HG02973 (cell line): ENCODE results near the gene THBS4.
"Not testable (repeated sequence)": the region's sequence is repeated elsewhere in the genome, so short reads cannot be mapped to it uniquely, and the experiment has no call there.

Experiments used
- ATAC-seq: cut with Tn5 transposase; IDR thresholded peaks from one replicate; pipeline ENCODE4 v1.9.1; 2021; ENCODE audit warnings: moderate library complexity; ENCODE audit not compliant: unreplicated experiment

The THBS4 gene

DNA sequence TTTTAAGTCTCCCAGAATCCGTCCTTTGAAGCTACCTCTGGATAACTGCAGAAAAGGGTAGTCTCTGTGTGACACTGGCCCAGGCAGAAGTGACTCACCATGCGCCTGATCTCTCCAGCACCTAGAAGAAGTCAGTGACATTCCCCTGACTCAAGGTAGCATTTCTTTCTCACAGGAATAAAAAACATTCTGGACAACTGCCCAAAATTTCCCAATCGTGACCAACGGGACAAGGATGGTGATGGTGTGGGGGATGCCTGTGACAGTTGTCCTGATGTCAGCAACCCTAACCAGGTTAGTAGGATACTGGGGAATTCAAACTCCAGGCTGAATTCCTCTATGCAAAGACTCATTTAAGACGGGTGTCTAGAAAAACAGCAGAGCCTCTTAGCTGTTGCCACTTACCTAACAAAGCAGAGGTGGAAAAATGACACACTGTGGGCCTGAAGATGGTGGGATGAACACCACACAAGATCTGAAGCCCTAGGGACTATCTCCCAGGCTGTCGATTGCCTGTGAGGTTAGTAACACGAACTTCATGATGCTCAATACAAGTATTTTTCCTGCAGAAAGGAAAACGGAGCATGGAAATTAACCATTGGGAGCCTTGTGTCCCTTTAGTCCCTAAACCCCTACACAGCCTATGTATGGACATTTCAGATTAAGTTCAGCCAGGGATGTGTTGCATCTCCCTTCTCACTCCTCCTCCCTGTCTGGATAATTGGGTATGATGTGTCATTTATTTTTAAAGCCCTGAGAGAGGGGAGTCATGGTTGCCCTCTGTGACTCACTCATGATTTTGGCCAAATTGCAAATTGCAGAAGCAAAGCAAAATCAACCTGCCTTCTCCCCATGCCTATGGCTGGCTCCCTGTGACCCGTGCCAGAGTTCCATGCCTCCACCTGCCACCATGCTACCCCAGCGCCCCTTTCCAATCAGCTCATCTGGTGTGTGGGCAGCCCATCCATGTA is 37.2 kb downstream of the THBS4 start:
- ATAC-seq, result no peak

DNA sequence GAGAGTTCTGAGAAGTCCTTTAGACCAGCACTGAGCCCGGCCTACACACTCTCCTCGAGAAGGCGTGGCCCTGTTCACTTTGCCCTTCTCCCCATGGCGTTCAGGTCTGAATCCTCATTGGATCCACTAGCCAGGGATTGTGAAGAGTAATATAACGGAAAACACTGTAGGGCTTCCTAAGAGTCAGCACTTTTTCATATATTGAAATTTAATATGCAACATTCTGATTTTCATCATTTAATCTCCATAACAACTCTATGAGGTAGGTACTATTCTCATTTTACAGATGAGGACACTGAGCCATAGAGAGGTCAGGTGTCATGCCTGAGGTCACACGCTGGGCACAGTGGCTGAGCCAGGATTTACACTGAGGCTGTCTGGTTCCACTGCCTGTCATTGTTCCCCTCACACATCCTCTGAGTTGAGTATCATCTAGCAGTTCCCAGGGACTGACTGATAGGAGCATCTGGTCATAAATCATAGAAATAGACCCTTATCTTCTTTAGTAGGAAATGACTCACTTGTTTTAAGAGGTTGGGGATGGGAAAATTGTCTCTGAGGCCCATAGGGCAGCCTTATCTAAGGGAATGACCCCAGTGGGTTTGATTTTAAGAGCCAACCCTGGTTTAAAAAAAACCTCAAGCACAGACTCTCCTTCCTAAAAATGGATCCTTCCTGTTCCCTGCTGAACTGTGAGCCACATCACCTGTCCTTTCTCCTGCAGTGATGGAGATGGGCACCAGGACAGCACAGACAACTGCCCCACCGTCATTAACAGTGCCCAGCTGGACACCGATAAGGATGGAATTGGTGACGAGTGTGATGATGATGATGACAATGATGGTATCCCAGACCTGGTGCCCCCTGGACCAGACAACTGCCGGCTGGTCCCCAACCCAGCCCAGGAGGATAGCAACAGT is 41.2 kb downstream of the THBS4 start:
- no peak for ATAC-seq

DNA sequence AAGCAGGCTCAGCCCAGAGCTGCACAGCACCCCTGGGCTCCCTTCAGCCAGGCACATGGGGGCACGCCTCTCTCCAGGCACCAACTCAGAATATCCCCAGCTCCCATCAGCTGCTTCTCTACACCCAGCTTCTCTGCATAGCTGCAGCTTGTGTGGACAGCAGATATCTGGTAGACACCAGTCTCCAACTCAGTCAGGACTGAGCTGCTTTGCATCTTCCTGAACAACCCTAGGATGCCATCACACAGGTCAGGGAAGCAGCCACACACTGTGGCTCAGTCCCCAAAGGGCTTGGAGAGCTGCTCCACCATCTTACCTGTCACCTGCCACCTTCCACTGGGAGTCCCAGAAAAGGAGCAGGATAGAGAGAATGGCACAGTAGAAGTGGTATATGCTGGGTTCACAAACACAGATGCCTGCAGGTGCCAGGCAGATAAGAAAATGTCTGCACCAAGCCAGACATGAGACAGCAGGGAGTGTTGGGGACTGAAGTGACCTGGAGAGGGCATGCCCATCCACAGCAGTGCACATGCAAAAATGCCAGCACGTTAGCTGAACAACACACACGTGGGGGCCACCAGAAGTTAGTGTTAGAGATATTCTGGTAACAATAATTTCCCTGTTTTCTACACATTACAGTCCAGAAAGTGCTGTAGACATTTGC is 42.0 kb downstream of the THBS4 start:
- no peak for ATAC-seq

DNA sequence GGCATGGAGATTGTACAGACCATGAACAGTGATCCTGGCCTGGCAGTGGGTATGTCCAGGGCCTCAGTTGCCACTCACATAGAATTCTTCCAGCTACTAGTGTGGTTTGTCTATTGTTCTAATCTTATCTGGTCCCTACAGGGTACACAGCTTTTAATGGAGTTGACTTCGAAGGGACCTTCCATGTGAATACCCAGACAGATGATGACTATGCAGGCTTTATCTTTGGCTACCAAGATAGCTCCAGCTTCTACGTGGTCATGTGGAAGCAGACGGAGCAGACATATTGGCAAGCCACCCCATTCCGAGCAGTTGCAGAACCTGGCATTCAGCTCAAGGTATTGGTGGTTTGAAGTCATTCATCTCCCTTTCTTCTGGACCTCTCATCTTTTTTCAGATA is 43.8 kb downstream of the THBS4 start:
- no peak for ATAC-seq

DNA sequence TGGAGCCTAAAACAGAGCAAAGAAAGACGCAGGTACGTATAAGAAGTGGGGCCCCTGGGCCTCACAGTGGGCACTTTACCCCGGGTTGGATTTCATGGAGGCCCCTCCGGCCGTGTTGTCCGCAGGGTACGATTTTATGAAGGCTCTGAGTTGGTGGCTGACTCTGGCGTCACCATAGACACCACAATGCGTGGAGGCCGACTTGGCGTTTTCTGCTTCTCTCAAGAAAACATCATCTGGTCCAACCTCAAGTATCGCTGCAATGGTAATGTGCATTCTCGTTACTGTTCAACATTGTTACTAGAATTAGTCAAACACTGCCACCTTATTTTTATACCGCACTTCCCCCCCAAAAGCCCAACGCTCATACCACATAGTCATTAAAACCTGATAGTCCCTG is 47.1 kb downstream of the THBS4 start:
- ATAC-seq, result no peak

DNA sequence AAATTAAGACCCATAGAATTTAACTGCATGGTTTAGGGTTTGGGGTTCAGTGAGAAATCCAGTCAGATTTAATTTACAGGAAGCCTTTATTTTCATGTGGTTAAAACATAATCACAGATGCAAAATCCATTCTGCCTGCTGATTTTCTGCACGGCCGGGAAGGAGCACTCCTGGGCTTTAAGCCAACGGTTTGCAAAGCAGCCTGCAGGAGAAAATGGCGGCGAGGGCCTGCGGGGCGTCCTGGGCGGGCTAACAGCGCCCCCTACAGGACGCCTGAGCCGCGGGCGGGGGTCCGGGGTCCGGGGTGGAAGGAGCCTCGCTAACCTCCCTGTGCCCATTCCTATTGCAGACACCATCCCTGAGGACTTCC is 47.6 kb downstream of the THBS4 start:
- ATAC-seq, result no peak

DNA sequence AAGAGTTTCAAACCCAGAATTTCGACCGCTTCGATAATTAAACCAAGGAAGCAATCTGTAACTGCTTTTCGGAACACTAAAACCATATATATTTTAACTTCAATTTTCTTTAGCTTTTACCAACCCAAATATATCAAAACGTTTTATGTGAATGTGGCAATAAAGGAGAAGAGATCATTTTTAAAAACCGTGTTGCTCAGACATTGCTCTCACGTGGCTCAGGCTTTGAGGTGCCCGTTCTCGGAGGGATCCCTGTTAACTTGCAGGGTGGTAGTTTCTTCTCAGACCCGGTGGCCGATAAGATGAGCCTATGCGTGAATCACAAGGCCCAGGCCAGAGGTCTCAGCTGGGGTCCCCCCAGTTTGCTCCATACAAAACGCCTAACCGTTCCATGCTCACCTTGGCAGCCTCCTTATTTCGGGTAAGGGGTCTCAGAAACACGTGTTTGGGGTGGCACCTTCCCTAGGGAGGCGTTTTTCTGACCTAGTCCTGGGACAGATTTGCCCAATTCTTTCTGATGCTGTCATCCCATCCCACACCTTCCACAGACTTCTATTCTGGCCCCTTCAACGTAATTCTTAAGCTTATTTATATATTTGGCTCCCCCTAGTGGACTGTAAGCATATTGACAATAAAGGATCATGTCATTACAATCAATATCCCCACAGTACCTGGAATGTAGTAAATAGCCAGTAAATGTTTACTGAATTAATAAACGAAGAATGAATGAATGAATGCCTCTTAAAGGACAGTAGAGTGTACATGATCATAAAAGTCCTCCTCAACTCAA is 48.1 kb downstream of the THBS4 start:
- ATAC-seq, result no peak

DNA sequence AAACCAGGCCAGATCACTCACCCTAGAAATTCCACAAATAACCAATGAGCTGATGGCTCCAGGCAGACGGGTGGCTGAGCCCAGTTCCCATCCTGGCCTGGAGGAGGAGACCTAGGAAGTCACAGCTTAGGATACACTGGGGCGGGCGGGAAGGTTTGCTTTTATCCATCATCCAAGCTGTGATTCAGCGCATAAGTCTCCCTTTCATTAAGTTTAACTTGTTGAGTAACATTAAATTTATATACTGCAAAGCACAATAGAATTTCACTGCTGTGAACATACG is 55.7 kb downstream of the THBS4 start:
- no peak for ATAC-seq

DNA sequence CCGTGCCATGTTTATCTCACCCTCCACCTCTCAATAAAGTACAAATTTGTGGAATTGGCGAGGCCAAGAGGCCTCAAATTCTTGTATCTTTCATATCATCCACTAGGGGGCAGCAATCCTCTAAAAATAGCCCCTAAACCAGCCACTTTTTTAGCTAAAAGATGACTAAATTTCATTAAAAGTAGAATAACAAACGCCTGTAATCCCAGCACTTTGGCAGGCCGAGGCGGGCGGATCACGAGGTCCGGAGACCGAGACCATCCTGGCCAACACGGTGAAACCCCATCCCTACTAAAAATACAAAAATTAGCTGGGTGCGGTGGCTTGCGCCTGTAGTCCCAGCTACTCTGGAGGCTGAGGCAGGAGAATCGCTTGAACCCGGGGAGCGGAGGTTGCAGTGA is 56.6 kb downstream of the THBS4 start:
- ATAC-seq, result not testable (repeated sequence)

DNA sequence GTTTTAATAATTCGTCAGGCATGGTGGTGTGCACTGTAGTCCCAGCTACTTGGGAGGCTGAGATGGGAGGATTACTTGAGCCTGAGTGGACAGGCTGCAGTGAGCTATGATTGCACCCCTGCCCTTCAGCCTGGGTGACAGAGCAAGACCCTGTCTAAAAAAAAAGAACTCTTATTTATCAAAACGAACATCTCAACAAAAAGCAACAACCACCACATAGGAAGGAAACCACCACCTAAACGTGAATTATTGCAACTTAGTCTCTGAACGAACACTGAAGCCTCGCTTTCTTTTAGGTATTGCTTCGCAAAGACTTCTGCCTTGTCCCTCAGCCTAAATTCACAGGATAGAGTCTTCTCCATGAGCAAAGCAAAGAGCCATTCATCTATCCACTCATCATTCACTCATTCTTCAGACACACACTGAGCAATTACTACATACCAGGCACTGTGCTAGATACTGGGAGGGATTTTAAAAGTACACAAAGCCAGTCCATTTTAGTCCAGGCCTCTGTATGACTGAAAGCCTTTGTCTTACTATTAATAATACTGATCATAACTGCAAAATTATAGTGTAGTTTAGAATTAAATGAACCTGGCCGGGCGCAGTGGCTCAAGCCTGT is 57.4 kb downstream of the THBS4 start:
- no peak for ATAC-seq

DNA sequence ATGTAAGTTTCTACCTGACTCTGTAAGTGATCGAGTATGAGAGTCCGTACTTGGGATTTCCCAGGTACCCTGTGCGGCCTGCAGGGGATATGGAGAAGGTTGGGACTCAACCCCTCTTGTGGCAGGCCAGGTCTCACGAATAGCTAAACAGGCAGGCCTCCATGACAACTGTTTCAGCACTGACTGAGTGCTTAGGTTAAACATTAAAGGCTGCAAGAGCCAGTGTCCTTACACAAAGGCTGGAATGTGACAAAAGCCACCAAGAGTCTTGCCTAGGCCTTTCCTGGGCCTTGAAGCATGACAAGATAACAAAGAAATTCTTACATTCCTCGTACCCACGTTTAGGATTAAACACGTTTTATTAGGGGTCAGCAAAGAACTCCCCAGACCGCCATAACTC is 58.6 kb downstream of the THBS4 start:
- ATAC-seq, result no peak

DNA sequence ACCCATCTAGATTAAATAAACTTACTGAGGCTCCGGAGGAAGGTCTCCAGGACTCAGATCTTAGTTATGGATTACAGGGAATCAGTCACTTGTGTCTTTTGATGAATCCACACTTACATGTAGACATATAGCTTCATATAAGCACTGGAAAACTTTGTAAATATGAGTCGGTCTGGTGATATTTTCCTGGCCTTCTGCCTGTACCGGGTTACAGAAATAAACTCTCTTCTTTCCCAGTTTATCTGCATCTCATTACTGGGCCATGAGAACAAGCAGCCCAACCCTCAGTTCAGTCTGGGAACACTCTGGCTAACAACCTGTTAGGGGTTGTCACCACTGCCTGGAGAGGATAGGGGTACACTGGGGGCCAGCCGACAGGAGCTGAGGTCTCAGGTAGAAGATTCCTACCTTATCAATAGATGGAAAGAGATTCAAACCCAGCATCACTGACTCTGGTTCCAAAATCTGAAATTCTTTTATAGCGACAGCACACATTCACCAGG is 59.1 kb downstream of the THBS4 start:
- no peak for ATAC-seq

DNA sequence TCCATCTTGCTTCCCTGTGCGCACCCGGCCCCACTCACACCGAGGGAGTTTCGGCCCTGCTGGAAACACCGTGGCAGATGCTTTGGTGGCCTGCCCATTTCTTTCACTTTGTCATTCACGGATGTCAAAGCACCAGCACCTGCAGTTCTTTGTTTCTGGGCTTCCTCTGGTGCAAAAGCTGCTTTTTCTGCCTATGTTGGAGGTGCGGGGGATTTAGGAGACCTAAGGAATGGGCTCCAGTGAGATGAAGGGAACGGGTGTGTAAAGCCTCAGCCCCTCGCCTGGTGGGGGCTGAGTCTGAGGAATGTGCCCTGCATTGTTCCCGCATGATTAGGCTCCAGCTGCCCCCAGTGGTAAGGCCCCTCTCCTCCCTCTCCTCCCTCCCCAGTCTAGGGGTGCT is 62.3 kb downstream of the THBS4 start:
- no peak for ATAC-seq

DNA sequence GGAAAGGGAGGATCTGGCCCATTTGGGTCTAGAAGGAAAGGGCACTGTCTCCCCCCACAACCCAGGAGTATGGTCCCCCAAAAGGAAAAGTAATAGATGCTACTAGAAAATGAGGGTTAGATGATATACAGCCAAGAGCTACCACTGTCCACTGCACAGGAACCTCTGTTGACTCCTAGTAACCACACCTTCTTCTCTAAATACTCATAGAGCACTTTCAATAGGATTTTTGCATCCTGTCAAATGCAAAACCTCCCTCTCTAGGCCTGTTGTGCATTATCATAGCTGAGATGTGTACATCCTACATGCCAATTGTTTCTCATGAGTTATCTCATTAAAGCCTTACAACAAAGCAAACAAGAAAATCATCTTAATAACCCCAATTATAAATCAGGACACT is 66.8 kb downstream of the THBS4 start:
- ATAC-seq, result no peak

DNA sequence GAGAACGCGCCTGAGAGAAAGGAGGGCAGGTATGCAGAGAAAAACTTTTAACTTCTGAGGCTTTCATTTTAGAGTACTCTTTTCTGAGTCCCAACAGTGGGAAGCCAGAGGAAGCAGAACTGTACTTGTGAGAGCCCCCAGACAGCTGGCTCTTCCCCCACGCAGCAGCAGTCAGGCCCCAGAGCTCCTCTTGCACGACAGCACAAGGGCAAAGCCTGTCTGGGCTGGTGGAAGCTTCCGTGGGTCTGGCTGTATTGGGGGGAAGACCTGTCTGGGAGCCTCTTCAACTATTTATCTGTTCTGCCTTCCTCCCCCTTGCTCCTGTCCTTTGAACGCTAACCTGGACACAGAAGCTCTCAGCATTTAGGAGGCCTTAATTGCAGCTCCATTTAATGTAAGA is 68.2 kb downstream of the THBS4 start:
- ATAC-seq, result no peak

DNA sequence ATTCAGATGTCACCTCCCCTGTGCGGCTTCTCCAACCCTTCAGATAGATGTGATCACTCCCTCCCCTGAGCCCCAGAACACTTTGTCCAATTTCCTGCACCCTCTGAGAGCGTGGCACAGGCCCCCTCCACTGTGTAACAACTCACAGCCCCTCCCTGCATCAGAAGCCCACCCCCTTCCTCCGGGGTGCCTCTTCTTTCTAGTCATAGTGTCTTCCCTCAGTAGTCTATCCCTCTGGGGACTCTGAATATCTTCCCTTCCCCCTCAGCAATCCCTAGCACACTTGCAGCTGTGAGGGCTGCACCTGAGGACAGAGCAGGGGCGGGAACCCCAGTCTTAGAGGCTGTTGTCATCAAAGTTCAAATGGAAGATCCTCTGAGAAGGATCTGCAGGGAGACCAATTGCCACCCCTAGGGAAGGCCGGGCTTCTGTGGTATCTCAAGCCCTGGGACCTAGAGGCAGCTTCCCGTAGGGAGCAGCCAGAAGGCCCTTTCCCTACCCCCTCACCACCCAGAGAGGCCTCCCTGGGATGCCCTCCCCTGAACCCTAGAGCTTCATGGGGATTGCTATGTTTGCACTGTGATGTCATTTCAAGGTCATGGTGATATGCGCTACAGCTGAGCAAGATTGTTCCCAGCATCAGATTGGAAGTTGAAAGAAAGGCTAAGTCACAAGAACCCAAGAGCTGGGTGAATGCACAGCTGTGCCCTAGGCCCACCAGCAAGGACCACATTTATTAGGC is 70.7 kb downstream of the THBS4 start:
- no peak for ATAC-seq

DNA sequence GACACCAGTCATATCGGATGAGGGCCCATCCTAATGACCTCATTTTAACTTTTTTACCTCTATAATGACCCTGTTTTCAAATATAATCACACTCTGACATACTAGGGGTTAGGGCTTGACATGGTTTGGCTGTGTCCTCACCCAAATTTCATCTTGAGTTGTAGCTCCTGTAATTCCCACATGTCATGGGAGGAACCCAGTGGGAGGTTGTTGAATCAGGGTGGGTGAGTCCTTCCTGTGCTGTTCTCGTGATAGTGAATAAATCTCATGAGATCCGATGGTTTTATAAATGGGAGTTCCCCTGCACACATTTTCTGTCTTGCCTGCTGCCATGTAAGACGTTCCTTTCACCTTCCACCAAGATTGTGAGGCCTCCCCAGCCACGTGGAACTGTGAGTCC is 71.8 kb downstream of the THBS4 start:
- ATAC-seq, result no peak

DNA sequence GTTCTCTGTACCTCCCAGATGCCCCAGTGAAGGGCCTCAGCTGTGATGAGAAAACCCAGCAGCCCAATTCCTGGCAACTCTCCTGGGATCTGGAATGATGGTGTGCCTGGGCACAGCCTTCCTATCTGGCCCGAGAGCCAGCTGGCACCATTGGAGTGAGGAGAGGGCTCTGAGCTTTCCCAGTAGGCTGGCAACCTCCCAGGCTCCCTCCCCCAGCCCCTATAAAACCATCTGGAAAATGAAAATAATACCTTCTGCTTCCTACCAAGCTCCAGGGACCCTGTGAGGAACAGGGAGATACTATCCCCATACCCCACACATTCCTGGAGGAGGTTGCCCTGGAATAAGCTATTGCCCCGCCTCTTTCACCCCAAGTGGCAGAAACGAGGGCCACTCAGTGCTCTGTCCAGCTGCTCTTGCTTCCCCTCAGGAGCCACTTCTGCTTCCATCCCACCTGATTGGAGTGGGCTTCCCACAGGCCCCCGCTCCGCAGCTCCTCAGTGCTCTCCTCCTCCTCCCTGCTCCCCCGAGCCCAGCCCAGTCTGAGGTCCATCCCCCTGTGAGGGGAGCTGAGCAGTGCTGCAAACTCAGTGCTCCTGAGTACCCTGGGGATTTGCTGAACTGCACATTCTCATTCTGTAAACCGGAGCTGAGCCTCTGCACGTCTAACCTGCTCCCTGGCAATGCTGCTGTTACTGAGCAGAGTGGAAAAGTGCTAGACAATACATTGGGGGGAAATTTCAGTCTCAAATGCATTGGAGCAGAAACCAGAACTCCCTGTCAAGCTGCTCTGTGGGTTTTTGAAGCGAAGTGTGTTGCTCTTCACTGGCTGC is 74.7 kb downstream of the THBS4 start:
- no peak for ATAC-seq
